ENCODE results near the gene SHISA6. TPM values are rescaled to one million over a fixed set of nuclear protein-coding genes. Genes with fewer than 3 reads are reported as not detected.

The SHISA6 gene
- polyA plus RNA-seq, 1 of the 3 experiments (the other 2 are of a cell fraction), result not detected

DNA sequence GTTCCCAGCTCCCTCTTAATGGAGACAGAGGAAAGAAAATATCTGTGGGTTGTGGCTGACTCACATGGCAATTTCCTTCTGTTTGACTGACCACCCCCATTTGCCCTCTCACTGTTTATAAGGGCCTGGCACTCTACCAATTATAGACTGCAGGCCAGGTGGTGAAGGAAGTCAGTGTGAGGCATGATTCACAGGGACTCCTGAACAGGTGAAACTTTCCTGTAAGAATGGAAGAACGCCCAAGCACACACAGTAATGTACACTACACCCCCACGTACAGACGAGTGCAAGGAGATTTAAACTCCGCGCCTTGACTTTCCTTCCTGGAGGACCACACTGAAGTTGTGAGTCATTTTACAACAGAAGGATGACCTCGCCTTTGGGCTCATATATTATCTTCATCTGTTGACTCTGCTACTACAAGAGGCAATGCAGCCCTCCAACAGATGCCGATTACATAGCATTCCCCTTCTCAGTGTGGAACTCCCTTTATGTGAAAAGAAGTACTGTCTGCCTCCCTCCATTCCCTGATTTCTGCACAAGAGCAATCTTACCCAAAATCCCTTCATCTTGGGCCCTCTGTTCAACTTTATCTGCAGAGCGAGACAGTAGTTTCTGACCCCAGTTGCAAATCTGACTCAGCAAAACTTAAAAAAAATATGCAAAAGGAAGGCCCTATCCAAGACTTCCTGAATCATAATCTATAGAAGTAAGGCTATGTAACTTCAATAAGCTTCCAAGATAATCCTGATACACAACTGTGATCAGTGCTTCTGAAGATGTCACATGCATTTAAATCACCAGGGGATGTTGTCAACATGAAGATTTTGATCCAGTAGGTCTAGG is 163.6 kb downstream of the SHISA6 start:
- ChIA-PET CTCF (no interaction called here), POLR2A (no interaction called here)
- 36% methylated on average over 8 of the region's 8 CpGs for WGBS (ENCODE audit: low lambda C conversion rate)
- Histone ChIP-seq H3K4me3 (ENCODE audit: low read depth in 2 of 2, low read length in 1 of 2) (no peak overlapping the region), H3K4me2 (no peak overlapping the region), H3K27ac (ENCODE audit: low read depth in 2 of 2, low read length in 1 of 2) (no peak overlapping the region), H3K9me3 (no peaks in the 10 kb centered on the region), H3K9me2 (no peaks in the 10 kb centered on the region), H3K27me3 (ENCODE audit: insufficient read depth) (no peaks in the 10 kb centered on the region), H3K9ac (no peak overlapping the region), H4K20me1 (ENCODE audit: insufficient read depth) (no peaks in the 10 kb centered on the region), H3K4me1 (ENCODE audit: control insufficient read depth in 1 of 2, insufficient read depth in 2 of 2, low read depth in 1 of 2, low read length in 1 of 2) (no peaks in the 10 kb centered on the region), H3F3A (replicated peaks; ENCODE audit: insufficient read depth) (no peaks in the 10 kb centered on the region), H3K79me2 (ENCODE audit: insufficient read depth) (no peaks in the 10 kb centered on the region), H3K36me3 (replicated peaks in 1 of 2; ENCODE audit: control insufficient read depth in 1 of 2, insufficient read depth in 2 of 2, low read length in 1 of 2) (no peaks in the 10 kb centered on the region), H2AFZ (ENCODE audit: low read depth) (no peak overlapping the region)
- DNase-seq, result no peak
- TF ChIP-seq SIN3A (IDR thresholded peaks at IDR 0.05; ENCODE audit: borderline replicate concordance, low read depth, low read length), result no peak
- TF ChIP-seq CHD2 (IDR thresholded peaks at IDR 0.05; ENCODE audit: low read length, partially characterized antibody), result no peak
- TF ChIP-seq YY1 (IDR thresholded peaks at IDR 0.05; ENCODE audit: low read depth), result no peak
- TF ChIP-seq, protein P1, sequence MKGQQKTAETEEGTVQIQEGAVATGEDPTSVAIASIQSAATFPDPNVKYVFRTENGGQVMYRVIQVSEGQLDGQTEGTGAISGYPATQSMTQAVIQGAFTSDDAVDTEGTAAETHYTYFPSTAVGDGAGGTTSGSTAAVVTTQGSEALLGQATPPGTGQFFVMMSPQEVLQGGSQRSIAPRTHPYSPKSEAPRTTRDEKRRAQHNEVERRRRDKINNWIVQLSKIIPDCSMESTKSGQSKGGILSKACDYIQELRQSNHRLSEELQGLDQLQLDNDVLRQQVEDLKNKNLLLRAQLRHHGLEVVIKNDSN (IDR thresholded peaks at IDR 0.05; ENCODE audit: borderline replicate concordance, low read depth), result no peak
- no peak for TF ChIP-seq POLR2AphosphoS5 (IDR thresholded peaks at IDR 0.05; ENCODE audit: low read depth, low read length)
- no peak for TF ChIP-seq FOSL2 (IDR thresholded peaks at IDR 0.05; ENCODE audit: borderline replicate concordance, low read depth)
- TF ChIP-seq NRF1 (IDR thresholded peaks at IDR 0.05; ENCODE audit: low read depth, low read length), result no peak
- TF ChIP-seq, protein P2, sequence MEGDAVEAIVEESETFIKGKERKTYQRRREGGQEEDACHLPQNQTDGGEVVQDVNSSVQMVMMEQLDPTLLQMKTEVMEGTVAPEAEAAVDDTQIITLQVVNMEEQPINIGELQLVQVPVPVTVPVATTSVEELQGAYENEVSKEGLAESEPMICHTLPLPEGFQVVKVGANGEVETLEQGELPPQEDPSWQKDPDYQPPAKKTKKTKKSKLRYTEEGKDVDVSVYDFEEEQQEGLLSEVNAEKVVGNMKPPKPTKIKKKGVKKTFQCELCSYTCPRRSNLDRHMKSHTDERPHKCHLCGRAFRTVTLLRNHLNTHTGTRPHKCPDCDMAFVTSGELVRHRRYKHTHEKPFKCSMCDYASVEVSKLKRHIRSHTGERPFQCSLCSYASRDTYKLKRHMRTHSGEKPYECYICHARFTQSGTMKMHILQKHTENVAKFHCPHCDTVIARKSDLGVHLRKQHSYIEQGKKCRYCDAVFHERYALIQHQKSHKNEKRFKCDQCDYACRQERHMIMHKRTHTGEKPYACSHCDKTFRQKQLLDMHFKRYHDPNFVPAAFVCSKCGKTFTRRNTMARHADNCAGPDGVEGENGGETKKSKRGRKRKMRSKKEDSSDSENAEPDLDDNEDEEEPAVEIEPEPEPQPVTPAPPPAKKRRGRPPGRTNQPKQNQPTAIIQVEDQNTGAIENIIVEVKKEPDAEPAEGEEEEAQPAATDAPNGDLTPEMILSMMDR (IDR thresholded peaks at IDR 0.05), result no peak
- TF ChIP-seq, protein P3, sequence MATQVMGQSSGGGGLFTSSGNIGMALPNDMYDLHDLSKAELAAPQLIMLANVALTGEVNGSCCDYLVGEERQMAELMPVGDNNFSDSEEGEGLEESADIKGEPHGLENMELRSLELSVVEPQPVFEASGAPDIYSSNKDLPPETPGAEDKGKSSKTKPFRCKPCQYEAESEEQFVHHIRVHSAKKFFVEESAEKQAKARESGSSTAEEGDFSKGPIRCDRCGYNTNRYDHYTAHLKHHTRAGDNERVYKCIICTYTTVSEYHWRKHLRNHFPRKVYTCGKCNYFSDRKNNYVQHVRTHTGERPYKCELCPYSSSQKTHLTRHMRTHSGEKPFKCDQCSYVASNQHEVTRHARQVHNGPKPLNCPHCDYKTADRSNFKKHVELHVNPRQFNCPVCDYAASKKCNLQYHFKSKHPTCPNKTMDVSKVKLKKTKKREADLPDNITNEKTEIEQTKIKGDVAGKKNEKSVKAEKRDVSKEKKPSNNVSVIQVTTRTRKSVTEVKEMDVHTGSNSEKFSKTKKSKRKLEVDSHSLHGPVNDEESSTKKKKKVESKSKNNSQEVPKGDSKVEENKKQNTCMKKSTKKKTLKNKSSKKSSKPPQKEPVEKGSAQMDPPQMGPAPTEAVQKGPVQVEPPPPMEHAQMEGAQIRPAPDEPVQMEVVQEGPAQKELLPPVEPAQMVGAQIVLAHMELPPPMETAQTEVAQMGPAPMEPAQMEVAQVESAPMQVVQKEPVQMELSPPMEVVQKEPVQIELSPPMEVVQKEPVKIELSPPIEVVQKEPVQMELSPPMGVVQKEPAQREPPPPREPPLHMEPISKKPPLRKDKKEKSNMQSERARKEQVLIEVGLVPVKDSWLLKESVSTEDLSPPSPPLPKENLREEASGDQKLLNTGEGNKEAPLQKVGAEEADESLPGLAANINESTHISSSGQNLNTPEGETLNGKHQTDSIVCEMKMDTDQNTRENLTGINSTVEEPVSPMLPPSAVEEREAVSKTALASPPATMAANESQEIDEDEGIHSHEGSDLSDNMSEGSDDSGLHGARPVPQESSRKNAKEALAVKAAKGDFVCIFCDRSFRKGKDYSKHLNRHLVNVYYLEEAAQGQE (IDR thresholded peaks at IDR 0.05; ENCODE audit: low read depth, low read length), result no peak
- no peak for TF ChIP-seq GABPA (IDR thresholded peaks at IDR 0.05; ENCODE audit: low read depth)
- no peak for TF ChIP-seq GATA2 (CRISPR knock-in tag; IDR thresholded peaks at IDR 0.05)

All from SK-N-SH (cell line).